CD1c-positive myeloid dendritic cell (primary cell): ENCODE data around the gene SLC1A4.
A peak's percentile ranks its signal among the peaks of the same experiment; 100 is the strongest.
"Not testable (repeated sequence)": the region's sequence is repeated elsewhere in the genome, so short reads cannot be mapped to it uniquely, and the experiment has no call there.

Experiments used
- DNase-seq: peaks from one replicate; pipeline ENCODE4 v3.0.0-alpha.2; 2016; ENCODE audit errors: extremely low spot score

The SLC1A4 gene

DNA sequence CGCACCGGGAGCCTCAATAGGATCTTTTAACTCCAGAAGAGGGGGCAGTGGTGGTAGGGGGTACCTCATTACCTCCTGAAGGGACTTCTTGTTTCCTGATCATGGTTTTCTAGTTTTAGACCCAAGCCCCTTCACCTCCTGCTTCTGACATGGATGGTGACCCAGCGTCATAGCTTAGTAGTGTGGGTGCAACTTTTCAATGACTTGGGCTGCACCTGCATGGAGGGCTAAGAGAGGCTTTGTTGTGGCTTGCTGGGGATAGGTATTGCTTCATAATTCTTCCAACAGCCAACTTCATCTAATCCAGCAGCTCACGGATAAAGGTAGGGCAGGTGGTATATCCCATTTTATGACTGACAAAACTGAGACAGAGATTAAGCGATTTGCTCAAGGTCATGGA, 3.0 kb downstream of the SLC1A4 start:
- DNase-seq, result no peak

GRCh38 chr2:64992990-64993389, 3.8 kb downstream of the SLC1A4 start:
- no peak for DNase-seq

DNA sequence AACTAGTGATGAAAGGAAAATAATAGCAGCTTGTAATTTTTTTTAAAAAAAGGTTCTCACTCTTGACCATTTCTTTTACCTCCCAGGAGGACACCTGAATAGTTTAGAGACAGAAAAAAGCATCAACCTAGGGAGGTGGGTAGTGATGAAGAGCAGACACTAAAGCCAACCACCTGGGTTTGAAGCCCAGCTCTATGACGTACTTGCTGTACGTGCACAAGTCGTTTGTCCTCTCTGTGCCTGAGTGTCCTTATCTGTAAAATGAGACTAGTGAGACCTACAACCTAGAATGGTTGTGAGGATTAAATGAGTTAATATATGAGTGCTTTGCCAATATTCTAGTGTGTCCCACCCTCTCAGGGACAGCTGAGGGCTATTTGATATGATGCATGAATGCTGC, 5.8 kb downstream of the SLC1A4 start:
- DNase-seq, result no peak

- DNase-seq, result no peak
Observed at GRCh38 chr2:64996871-64997307, 7.7 kb downstream of the SLC1A4 start.

DNA sequence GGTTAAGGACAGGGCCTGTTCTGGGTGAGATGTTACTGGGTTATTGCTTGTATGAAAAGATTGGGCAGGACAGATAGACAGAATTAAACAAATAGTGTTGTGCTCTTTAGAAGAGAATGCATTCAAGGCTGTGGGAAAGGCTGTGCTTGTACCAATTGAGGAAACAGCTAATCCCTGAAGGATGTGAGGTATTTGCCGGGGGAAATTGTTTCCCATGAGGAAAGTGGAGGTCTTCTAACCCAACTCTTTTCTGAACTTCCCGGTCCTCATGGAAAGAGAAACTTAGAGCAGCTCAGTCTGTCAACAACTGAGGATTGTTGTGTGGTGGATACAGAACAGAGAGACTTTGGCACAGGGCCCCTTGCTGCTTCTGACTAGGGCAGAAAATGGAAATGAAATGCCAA, 9.5 kb downstream of the SLC1A4 start:
- DNase-seq, result no peak

GRCh38 chr2:64999754-65000153, 10.6 kb downstream of the SLC1A4 start:
- DNase-seq, result no peak

DNA sequence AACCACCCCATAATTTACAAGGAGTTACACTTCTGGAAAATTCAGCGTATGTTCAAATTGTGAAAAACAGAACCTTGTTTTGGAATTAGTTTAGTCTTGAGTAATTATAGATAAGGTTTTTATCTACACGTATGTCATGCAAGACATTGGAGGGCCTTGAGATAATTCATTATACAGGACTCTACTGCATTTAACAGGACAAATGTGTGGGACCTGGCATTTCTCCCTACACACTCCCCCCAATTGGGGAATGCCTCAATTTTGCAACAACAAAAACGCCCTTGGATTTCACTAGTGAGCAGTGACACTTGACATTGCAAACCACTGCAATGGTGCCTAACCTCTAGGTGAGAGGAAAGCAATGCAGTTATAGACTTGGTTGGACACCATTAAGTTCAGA, 11.4 kb downstream of the SLC1A4 start:
- DNase-seq, result no peak

DNA sequence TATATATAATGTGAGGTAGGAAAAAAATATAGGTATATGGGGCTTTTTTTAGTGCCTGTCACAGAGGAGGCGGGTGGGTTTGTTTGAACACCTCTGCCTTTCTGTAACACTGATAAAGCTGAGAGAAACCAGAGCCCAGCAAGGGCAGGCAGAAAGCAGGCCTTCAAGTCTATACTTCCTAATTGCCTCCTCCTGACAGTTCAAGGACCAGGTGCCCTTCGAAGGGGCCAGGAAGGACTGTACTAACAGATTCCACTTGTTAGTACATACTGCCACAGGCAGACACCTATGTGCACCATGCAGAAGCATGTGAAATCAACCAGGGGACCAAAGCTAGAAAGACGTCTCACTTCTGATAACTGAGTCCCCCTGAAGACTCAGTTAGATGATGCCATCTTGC, 13.8 kb downstream of the SLC1A4 start:
- DNase-seq, result no peak

GRCh38 chr2:65004232-65004631, 15.0 kb downstream of the SLC1A4 start:
- DNase-seq, result not testable (repeated sequence)

- no peak for DNase-seq
Observed at GRCh38 chr2:65013776-65014175, 24.6 kb downstream of the SLC1A4 start.

- DNase-seq, result no peak
Observed at GRCh38 chr2:65015731-65016130, 26.5 kb downstream of the SLC1A4 start.

- peak; percentile 21 for DNase-seq
Observed at GRCh38 chr2:65016789-65017188, 27.6 kb downstream of the SLC1A4 start.

GRCh38 chr2:65017335-65017734, 28.1 kb downstream of the SLC1A4 start:
- DNase-seq, result peak; percentile 80

GRCh38 chr2:65018141-65018582, 29.0 kb downstream of the SLC1A4 start:
- DNase-seq, result peak; percentile 82

DNA sequence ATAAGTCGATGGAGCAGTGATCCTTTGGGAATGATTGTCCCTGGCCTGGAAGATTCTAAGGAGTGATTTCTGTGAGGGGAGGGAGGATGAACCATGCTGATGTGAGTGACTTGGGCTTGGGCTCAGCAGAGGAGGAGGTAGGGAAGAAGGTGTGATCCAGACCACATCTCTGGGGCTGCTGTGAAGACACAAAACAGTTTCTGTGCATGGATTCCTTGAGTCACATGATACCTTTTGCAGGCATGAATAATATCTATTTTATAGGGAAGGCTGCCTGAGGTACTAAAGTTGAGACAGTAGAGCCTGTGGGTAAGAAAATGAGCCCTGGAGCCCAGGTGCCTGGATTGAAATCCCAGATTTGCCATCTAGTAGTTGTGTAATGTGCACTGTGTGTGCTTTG, 29.8 kb downstream of the SLC1A4 start:
- DNase-seq, result no peak

- no peak for DNase-seq
Observed at GRCh38 chr2:65019675-65020195, 30.5 kb downstream of the SLC1A4 start.

DNA sequence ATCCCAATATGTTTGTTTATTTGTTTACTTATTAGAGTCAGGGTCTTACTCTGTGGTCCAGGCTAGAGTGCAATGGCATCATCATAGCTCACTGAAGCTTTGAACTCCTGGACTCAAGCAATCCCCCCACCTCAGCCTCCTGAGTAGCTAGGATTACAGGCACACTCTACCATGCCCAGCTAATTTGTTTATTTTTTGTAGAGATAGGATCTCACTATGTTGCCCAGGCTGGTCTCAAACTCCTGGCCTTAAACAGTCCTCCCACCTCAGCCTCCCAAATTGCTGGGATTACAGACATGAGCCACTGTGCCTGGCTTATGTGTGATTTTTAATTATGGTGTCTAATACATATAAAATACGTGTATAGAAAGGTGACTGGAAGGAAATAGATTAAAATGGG, 31.1 kb downstream of the SLC1A4 start:
- DNase-seq, result not testable (repeated sequence)

DNA sequence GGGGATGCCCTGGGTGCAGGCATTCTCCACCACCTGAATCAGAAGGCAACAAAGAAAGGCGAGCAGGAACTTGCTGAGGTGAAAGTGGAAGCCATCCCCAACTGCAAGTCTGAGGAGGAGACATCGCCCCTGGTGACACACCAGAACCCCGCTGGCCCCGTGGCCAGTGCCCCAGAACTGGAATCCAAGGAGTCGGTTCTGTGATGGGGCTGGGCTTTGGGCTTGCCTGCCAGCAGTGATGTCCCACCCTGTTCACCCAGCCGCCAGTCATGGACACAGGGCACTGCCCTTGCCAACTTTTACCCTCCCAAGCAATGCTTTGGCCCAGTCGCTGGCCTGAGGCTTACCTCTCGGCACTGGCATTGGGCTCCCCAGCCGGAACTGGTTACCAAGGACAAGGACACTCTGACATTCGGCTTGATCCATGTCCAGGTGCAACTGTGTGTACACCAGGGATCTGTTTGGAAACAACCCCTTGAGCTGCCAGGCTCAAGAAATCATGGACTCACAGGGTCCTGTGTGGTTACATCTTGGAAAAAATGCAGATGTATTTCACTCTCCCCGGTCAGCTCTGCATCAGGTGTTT, 31.8 kb downstream of the SLC1A4 start:
- no peak for DNase-seq

- no peak for DNase-seq
Observed at GRCh38 chr2:65021709-65022108, 32.5 kb downstream of the SLC1A4 start.

DNA sequence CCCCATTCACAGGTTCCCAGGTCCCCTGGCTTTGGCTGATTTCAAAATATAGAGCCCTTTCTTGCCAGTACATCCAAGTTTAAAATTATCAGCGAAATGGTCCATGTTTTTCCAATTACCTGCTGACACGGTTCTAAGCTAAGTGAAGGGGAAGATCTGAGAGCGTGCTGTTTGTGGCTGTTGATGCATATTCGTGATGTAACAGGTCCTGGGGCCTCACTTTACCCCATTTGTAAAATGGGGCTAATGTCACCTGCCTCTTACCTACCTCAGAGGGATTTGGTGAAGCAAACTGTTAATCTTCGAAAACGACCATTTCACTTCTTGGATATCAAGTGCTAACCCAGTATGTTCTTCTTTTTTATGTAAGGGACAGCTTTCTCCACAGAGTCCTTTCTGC, 33.0 kb downstream of the SLC1A4 start:
- DNase-seq, result no peak

- no peak for DNase-seq
Observed at GRCh38 chr2:65023742-65024141, 34.5 kb downstream of the SLC1A4 start.

- no peak for DNase-seq
Observed at GRCh38 chr2:65024149-65024829, 35.1 kb downstream of the SLC1A4 start.

DNA sequence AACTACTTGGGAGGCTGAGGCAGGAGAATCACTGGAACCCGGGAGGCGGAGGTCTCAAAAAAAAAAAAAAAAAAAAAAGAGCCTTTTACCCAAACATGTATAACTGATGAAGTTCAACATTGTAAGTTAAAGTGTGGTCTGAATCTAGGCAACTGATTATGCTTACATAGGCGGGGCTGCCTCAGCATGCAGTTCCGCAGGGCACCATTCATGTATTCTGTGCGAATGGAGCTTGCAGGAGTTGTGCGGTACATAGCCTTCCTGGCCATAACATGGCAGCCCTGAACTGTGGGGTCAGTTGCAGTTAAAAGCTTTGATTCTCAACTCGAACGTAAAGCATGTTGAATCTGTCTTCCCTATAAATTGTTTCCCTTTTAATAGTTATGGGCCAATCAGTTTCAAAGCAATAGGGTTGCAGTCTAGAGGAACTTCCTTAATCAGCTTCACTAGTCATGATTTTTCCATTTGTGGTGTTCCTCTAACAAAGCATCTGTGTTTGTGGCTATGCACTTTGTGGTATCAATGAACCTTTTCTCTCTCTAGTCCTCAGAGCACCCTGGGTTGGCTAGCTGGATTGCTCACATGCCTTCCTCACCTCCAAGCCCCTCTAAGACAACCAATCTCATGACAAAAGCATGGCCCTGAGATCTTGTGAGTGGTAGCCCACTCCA, 36.4 kb downstream of the SLC1A4 start:
- DNase-seq, result peak; percentile 77
